D721Med (cell line): Measurements from ENCODE around the gene TAF1B.

ENCODE experiments used
- DNase-seq: peaks from one replicate; pipeline ENCODE4 v3.0.0; 2011; ENCODE audit warnings: low spot score; ENCODE audit not compliant: insufficient read length
- FAIRE-seq: peaks from 2 replicates; lab custom pipeline; 2011; peaks lifted over from hg19 to GRCh38; lab: Jason Lieb, UNC
- TF ChIP-seq, protein P1 (sequence below): IDR thresholded peaks from 2 replicates; pipeline ENCODE4 v1.5.1; 2012; ENCODE audit warnings: mild to moderate bottlenecking, control low read depth; ENCODE audit not compliant: insufficient read depth; ENCODE audit errors: missing control alignments

Gene TAF1B

DNA sequence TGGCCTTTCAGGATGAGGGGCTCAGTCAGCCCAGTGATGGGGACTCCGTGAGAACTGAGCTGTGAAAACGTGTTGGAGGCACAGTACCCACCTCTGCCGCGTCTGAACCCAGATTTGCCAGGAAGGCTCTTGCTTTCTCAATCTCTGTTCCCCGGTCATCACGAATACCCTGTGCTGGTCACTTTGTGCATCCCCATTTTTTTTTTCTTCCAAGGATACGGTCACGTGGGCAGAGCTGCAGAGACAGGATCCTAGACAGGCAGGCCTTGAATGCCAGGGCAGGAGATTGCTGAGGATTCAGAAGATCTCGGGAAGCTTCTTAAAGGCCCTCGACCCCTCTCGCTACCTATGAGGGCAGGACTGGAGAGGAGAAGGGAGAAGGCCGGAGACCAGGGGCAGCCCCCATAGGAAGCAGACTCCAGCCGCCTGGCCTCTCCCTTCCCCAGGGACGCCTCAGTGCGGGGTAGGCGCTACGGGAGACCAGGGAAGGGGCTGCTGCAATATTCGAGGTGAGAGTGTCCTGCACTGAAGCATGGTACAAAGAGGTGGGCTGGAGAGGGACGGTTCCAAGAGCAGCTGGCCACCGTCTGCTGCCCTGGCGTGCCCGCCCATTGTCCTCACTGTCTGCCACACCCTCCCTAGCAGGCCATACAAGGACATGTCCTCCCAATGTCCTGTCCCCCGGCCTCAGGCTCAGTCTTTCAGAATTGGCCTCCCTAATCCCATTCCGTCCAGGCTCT is 29.0 kb upstream of the TAF1B start:
- DNase-seq (no peak), FAIRE-seq (no peak)
- TF ChIP-seq, protein P1, sequence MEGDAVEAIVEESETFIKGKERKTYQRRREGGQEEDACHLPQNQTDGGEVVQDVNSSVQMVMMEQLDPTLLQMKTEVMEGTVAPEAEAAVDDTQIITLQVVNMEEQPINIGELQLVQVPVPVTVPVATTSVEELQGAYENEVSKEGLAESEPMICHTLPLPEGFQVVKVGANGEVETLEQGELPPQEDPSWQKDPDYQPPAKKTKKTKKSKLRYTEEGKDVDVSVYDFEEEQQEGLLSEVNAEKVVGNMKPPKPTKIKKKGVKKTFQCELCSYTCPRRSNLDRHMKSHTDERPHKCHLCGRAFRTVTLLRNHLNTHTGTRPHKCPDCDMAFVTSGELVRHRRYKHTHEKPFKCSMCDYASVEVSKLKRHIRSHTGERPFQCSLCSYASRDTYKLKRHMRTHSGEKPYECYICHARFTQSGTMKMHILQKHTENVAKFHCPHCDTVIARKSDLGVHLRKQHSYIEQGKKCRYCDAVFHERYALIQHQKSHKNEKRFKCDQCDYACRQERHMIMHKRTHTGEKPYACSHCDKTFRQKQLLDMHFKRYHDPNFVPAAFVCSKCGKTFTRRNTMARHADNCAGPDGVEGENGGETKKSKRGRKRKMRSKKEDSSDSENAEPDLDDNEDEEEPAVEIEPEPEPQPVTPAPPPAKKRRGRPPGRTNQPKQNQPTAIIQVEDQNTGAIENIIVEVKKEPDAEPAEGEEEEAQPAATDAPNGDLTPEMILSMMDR, result no peak

DNA sequence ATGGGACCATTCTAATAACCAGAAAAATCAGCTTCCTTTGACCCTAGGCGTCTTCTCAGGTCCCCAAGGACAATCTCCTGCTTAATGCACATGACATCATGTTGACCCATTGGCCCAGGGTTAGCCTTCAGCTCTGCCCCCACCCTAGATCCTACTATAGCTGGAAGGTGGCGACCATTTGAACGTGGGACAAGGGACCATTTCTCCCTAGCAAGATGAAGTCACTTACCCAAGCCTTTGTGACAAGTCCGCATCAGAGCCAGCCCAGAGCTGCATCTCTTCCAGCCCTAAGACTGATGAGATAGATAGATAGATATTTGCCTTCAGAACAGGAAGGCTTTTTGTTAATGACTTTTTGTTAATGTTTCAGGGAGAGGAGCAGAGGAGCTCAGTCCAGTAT is 28.2 kb upstream of the TAF1B start:
- TF ChIP-seq, protein P1, result no peak
- no peak for DNase-seq
- no peak for FAIRE-seq

DNA sequence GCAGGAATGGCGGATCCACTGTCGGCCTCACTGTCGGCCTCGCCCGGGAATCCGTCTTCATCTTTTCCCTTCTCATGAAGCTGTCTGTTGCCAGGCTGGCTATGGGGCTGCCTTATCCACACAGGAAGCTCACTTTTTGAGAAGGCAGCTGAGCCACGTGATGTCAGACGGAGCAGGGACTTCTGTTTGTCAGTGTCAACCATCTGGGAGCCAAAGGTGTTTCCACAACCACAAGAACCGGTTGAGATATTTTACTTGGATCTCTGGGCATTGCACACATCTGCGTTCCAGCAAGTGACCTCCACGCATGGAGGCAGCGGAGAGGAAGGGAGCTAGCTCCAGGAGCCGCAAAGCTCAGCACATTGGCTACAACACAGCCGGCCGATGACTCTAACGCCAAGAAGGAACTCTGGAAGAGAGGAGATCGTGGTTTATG is 27.4 kb upstream of the TAF1B start:
- DNase-seq (no peak), FAIRE-seq (no peak)
- TF ChIP-seq, protein P1, result no peak

DNA sequence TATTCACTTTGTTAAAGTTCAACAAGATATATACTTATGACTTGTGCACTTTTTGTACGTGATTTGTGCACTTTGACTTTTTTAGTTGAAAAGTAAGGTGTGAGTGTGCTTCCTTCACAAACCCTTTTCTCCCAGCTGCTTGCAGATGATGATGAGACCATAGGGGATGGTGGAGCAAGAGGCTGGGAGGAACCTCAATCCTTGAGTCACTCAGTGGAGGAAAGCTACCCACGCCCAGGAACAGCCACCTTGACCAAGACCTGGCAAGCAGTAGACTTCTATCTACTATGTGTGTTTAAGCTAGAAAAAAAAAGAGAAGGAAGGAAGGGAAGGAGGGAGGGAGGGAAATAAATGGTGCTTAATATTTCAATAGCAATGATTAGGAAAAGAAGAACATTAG is 25.2 kb upstream of the TAF1B start:
- DNase-seq (no peak), FAIRE-seq (no peak)
- TF ChIP-seq, protein P1, result no peak

DNA sequence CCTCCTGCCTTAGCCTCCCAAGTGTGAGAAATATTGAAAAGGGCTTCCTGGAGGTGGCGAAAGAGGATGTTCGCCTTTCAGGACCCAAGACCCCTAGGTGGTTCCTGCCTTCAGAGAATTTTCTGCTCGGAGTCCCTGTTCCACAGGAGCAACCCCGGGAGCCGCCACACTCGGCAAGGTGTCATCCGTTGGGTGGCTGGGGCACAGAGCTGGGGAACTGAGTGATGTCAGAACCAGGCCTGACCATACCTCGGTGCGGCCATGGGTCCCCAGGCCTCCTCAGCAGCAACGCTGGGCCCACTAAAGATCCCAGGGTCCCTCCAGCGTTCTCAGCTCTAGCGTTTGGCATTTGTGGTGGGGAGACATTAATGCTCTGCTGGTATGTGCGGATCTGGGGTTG is 23.7 kb upstream of the TAF1B start:
- TF ChIP-seq, protein P1, result no peak
- DNase-seq, result no peak
- FAIRE-seq, result no peak

DNA sequence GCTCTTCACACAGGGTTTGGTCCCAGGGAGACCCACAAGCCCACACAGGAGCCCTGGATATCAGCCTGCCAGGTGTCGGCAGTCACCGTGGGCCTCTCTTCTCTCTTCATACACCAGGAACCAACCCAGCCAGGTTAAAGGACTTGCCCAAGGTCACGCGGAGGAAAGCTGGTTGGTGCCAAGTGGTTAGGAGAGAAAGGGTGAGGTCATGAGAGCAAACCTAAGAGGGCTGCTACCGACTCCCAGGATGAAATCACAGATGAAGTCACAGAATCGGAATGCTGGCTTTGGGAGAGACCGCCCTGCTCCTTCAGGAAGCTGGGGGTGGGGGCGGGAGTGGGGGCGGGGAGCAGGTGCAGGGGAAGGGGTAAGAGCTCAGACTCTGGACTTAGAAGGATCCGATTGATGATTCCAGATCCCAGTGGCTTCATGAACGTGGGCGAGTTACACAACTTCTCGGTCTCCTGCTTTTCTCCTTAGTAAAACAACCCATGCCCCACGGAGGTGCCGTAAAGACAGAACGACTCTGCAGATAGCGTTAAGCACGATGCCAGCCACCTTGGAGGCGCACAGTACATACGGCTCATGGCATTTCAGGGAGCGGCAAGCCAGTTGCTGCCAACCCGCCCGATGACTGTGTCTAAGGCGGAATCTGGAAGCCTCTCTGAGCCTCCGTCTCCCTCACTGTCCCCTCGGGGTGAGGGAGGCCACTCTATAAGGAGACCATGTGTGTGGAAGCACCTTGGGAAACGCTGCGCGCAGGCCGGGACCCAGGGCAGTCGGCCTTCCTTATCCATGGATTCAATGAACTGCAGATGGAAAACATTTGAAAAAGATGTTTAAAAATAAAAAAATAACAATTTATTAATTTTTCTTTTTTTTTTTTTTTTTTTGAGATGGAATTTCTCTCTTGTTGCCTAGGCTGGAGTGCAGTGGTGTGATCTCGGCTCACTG is 23.0 kb upstream of the TAF1B start:
- TF ChIP-seq, protein P1, result no peak
- FAIRE-seq, result no peak
- no peak for DNase-seq
